ENCODE data around the gene ABCB9. TPM values are rescaled to one million over a fixed set of nuclear protein-coding genes. Genes with fewer than 3 reads are reported as not detected.

The ABCB9 gene
- total RNA-seq, 1 donor from 2014 or later = 1.6 TPM

DNA sequence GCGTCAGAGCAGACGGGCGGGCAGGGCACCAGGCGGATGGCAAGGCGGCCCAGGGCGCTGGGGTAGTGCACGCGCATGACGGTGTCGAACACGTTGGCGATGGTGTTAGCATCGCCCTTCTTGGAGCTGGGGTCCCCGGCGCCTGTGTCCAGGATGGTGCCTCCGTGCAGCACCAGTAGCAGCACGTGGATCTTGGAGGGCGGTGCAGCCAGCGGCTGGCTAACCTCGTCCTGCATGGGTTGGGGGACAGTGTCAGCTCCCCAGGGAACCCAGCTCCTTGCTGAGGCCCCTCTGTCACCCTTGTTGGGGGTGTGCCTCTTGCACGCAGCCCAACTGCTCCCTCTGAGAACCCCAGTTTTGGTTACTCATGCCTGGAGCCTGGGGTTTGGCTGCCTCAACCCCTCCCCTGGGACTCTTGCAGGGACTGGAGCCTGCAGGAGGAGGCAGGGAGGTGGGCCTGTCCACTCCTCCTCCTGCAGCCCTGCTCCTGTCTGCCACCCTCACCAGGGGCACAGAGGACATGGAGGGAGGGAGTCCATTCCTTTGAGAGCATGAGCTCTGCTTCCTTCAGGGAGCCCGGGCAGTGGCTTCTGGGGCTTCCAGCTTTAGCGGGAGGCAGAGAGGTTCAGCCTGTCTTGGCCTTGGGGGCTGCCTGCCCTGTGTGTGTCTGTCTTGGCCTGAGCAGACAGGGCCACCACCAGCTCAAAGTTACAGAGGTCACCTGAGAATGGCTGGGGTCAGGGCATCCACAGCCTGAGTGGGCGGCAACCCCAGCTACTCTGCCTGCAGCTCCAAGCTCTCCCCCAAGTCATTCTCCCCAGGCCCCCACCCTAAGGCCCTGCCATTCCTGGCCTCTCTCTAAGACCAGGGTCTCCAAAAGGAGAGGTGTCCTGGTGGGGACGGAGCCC lies 31.3 kb upstream of the ABCB9 start:
- DNase-seq = no peak
- H3K27me3 ChIP-seq (ENCODE audit: low read depth) = no peaks in the 10 kb centered on the region
- peaks cover 18% of the 10 kb centered on the region for H3K4me1 ChIP-seq
- no peak overlapping the region for H3K4me3 ChIP-seq
- TF ChIP-seq, protein P1, sequence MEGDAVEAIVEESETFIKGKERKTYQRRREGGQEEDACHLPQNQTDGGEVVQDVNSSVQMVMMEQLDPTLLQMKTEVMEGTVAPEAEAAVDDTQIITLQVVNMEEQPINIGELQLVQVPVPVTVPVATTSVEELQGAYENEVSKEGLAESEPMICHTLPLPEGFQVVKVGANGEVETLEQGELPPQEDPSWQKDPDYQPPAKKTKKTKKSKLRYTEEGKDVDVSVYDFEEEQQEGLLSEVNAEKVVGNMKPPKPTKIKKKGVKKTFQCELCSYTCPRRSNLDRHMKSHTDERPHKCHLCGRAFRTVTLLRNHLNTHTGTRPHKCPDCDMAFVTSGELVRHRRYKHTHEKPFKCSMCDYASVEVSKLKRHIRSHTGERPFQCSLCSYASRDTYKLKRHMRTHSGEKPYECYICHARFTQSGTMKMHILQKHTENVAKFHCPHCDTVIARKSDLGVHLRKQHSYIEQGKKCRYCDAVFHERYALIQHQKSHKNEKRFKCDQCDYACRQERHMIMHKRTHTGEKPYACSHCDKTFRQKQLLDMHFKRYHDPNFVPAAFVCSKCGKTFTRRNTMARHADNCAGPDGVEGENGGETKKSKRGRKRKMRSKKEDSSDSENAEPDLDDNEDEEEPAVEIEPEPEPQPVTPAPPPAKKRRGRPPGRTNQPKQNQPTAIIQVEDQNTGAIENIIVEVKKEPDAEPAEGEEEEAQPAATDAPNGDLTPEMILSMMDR (IDR thresholded peaks at IDR 0.05; ENCODE audit: borderline replicate concordance) = no peak
- peaks cover 51% of the 10 kb centered on the region for H3K36me3 ChIP-seq
- H3K27ac ChIP-seq (replicated peaks) = no peak overlapping the region
- H3K9me3 ChIP-seq (replicated peaks) = no peaks in the 10 kb centered on the region
- intact Hi-C loops (cut with micrococcal nuclease) = no loop called here

- H3K27ac ChIP-seq (replicated peaks) = no peak overlapping the region
- peaks cover 59% of the 10 kb centered on the region for H3K36me3 ChIP-seq
- no peak for DNase-seq
- H3K4me3 ChIP-seq = no peak overlapping the region
- no peaks in the 10 kb centered on the region for H3K9me3 ChIP-seq (replicated peaks)
- H3K4me1 ChIP-seq = peaks cover 18% of the 10 kb centered on the region
- H3K27me3 ChIP-seq (ENCODE audit: low read depth) = no peaks in the 10 kb centered on the region
- intact Hi-C loops (cut with micrococcal nuclease) = no loop called here
- TF ChIP-seq, protein P1 (IDR thresholded peaks at IDR 0.05; ENCODE audit: borderline replicate concordance) = no peak
These were observed 30.5 kb upstream of the ABCB9 start for GRCh38 chr12:122996621-122997342.

DNA sequence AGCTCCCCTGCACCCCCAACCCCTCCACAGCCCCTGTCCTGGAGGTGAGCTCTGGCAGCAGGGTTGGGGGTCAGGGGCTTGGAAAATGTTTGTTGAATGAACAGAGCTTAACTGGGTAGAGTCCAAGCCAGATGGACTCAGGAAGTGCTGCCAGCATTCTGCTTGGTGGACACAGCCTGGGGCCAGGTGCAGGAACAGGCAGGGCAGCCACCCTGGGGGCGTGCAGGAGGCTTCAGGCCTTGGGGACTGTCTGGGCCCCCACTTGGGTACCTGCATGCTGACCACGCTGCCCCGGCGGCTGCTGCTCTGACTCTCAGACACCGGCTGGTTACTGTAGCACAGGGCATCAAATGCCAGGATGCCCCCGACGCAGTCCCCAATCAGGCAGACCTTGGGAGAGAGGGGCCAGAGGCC lies 29.9 kb upstream of the ABCB9 start:
- TF ChIP-seq, protein P1 (IDR thresholded peaks at IDR 0.05; ENCODE audit: borderline replicate concordance) = no peak
- Histone ChIP-seq H3K9me3 (replicated peaks) (no peaks in the 10 kb centered on the region), H3K36me3 (peaks cover 61% of the 10 kb centered on the region), H3K27me3 (ENCODE audit: low read depth) (no peaks in the 10 kb centered on the region), H3K4me1 (peaks cover 18% of the 10 kb centered on the region), H3K27ac (replicated peaks) (no peak overlapping the region), H3K4me3 (no peak overlapping the region)
- no peak for DNase-seq
- intact Hi-C loops (cut with micrococcal nuclease) = no loop called here

DNA sequence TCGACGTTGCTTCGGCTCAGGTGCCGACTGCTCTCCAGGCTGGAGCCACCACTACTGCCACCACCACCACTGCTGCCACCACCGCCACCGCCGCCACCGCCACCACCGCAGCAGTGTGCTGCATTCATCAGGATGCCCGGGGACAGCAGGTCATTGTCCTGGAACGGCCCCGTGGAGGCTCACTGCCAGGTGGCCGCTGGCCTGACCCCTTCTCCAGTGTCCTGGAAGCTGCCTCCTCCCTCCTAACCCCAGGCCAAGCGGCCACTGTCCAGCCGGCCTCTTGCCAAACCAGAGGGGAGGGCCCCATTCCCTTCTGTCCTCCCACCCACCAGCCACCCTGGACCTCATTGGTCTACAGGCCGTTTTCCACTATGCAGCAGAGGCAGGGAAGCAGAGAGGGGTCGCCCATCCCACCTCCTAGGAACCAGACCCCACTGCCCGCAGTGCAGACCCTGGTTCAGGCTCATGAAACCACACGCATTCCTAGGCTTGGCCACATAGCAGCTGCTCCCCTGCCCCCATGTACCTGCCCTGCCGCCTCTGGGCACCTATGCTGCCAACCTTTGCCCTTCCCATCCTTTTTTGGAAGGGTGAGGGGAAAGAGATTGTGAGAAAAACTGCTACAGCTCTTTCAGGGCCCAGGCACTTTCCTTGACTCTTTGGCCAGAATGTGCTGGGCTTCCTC lies 29.4 kb upstream of the ABCB9 start:
- H3K27me3 ChIP-seq (ENCODE audit: low read depth) = no peaks in the 10 kb centered on the region
- H3K9me3 ChIP-seq (replicated peaks) = no peaks in the 10 kb centered on the region
- H3K4me3 ChIP-seq = no peak overlapping the region
- no peak overlapping the region for H3K27ac ChIP-seq (replicated peaks)
- intact Hi-C loops (cut with micrococcal nuclease) = no loop called here
- TF ChIP-seq, protein P1 (IDR thresholded peaks at IDR 0.05; ENCODE audit: borderline replicate concordance) = no peak
- H3K4me1 ChIP-seq = peaks cover 18% of the 10 kb centered on the region
- DNase-seq = peak; percentile 57
- H3K36me3 ChIP-seq = peaks cover 60% of the 10 kb centered on the region

GRCh38 chr12:122994781-122995502 lies 28.7 kb upstream of the ABCB9 start:
- Histone ChIP-seq H3K9me3 (replicated peaks) (no peaks in the 10 kb centered on the region), H3K4me3 (no peak overlapping the region), H3K27me3 (ENCODE audit: low read depth) (no peaks in the 10 kb centered on the region), H3K27ac (replicated peaks) (no peak overlapping the region), H3K4me1 (peaks cover 18% of the 10 kb centered on the region), H3K36me3 (peaks cover 60% of the 10 kb centered on the region)
- TF ChIP-seq, protein P1 (IDR thresholded peaks at IDR 0.05; ENCODE audit: borderline replicate concordance) = no peak
- intact Hi-C loops (cut with micrococcal nuclease) = no loop called here
- no peak for DNase-seq

All from left ventricle myocardium inferior (tissue), 1 donor.